8988T (cell line): Measurements from ENCODE around the gene INTS6.

Experiments used
- DNase-seq: peaks from one replicate; pipeline ENCODE4 v3.0.0; 2011

Gene INTS6

DNA sequence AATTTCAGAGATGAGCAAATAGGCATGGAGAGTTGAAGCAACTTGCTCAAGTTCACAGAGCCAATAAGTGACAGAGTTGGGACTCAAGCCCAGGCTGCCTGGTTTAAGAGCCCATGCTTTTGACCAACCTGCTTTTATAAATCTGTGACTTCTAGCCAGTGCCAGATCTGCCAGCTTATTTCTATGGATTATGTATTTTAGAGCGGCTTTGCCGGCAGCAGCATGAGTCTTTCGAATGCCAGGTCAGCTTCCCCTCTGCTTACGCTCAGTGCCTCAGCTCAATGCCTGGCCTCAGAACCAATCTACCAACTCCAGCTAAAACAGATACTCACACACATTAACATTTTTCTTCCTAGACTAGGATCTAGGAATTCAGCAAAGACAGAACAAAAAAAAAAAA lies 111.0 kb downstream of the INTS6 start:
- no peak for DNase-seq

DNA sequence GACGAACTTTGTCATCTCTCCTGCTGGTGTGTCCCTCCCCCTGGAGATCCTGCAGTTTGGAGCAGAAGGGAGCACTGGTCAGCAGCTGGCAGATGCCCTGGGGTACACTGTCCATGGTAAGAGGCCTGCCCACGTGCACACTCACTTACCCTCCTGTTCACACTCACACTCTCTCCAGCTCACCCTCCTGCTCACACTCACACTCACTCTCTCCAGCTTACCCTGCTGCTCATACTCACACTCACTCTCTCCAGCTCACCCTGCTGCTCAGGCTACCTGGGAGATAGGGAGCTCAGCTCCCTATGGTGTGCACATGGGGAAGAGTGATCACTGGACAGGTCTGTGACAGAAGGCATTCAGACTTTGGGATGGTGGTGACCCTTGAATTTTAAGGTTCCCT lies 111.6 kb downstream of the INTS6 start:
- DNase-seq: no peak

DNA sequence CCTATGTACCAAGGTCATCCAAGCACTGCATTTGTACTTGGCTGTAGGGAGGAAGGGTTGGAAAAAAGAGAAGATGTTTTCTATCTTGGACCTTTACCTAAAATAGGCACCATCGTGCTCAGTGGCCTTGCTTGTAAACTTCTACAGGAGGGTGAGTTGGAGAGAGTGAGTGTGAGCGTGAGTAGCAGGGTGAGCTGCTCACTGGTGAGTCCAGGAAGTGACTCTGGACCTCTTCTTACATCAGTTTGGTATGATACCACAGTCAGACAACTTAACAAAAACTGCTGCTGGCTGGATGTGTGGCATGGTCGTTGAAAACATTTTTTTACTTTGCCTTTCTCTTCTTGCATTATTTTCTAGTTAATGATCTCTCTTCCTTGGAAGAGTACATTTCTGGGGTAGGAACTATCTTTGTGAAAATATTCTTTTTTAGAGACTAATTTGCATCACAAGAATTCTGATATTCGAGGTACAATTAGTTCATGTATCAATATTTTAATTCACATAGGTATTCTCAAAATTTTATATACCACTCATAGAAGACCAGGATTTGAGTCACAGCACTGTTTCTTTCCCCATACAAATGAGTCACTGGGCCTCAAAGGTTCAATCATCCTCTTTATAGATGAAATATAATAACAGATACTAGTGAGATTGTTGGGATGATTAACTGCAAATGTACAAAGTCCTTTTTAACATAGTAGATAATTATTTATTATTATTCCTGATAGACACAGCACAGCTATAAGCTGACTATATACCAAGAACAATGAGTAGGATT lies 112.7 kb downstream of the INTS6 start:
- no peak for DNase-seq

DNA sequence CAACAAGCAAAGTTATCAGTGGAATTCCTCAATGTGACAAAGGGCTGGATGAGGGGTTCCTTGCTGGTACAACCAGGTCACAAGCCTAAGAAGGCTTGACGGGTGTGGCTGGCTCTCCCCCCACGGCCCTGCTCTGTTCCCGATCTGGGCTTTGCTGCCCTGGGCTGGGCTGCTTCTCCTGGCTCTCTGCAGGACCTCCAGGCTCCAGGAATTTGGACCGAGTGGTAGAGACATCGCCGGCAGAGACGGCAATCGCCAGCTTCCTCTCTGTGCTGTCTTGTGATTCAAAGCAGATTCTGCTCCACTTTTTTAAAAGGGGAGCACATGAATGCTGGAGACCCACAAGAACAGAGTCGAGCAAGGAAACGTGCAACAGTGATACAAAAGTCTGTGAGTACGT lies 113.5 kb downstream of the INTS6 start, which contains the start of gene SERPINE3:
TSS of gene SERPINE3 (plus strand) at position 338 of the 400 bp plus-strand sequence. CDS start 1,401 bp downstream, outside the sequence.
- no peak for DNase-seq

DNA sequence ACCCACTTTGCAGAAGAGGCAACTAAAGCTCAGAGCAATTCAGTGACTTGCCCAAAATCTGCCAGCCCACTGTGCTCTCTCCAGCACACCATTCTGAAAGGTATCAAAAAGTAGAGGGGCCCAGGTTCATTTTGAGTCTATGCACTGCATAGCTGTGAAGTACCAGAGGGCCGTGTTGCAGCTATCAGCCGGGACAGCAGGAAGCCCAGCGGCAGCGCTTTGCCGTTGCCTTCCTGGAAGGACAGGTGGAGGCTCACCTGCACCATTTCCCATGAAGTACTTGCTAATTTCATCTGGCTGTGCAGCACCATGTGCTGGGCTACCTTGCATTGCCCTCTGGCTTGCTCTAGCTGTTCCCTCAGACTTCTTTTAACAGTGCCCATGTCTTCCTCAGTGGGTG lies 116.1 kb downstream of the INTS6 start:
- no peak for DNase-seq

DNA sequence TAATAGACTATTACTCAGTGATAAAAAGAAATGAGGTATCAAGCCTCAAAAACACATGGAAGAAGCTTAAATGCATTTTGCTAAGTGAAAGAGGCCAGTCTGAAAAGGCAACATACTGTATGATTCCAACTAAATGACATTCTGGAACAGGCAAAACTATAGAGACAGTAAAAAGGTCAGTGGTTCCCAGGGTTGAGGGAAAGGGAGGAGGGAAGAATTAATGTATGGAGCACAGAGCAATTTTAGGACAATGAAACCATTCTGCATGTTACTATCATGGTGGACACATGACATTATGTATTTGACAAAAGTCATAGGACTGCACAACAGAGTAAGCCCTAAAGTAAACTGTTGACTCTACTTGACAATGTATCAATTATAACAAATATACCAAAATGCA lies 119.0 kb downstream of the INTS6 start:
- no peak for DNase-seq

DNA sequence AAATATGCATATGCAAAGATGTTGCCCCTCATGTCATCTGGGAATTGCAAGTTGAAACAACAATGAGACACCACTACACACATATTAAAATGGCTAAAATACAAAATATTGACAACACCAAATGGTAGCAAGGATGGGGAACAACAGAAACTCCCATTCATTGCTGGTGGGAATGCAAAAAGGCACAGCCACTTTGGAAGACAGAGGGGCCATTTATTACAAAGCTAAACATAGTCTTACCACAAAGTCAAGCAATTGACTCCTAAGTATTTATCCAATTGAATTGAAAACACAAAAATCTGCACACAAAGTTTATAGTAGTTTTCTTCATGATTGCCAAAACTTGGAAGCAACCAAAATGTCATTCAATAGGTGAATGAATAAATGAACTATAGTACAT lies 119.4 kb downstream of the INTS6 start:
- no peak for DNase-seq

DNA sequence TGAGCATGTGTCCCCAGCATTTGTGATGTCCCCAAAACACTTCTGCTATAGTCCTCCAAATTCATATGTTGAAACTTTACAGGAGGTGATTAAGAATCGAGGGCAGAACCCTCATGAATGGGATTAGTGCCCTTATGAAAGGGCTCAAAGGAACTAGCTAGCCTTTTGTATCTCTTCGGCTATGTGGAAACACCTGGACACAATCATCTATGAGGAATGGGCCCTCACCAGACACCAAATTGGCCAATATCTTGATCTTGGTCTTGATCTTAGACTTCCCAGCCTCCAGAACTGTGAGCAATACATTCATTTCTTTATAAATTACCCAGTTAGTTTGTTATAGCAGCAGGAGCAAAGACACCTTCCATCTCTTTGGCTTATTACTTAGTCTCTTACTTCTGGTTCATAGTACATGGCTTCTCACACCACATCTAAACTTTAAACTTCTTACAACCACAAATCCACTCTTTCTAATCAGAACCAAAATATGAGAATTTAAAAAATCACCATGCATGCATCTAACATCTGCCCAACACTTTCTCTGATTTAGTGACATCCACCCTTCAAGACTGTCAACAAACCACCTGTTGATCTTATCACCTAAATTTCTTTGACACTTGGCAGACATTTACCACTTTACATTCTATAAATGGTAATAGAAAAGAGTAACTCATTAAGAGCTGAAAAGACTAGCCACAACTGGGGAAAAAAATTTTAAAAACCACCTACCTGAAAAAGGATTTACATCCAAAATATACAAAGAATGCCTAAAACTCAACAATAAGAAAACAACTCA lies 120.1 kb downstream of the INTS6 start:
- DNase-seq: no peak

DNA sequence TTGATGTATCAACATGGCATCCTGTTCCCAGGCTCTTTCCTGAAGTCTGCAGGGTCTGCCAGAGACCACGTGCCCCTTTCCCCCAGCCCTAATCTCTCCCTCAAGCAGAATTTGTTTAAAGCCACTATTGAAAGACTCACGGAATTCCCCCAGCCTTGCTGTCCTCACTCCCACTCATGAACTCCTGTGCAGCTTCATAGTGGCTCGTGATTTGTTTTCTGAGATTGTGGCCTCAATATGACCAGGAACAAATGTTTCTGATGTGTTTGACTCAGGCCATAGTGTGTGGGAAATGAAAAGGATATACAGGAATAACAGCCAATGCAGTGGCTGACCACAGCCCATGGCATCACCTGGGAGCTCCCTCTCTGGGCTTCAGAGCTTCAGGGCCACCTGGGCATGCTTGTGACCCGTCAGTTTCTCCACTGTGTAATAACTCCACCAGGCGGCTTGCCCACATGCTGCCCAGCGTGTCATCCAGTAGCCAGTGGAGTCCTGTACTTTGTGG lies 121.4 kb downstream of the INTS6 start:
- no peak for DNase-seq

DNA sequence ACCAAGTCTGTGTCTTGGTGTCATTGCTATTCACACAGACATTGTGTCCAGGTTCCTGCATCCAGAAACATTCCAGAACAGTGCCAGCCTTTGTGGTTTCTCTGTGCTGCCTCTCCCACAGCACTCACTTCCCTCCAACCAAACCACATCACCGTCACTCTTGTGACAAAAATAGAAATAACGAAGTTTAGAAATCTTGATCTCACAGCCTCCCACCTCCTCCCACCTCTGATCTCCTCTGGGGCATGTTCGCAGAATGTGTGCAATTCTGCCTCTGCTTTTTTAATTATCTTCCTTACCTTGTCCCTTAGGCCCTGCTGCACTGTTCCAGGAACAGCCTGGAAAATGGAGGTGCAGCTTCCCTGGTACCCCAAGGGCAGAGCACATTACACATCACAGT lies 122.0 kb downstream of the INTS6 start:
- DNase-seq: no peak

DNA sequence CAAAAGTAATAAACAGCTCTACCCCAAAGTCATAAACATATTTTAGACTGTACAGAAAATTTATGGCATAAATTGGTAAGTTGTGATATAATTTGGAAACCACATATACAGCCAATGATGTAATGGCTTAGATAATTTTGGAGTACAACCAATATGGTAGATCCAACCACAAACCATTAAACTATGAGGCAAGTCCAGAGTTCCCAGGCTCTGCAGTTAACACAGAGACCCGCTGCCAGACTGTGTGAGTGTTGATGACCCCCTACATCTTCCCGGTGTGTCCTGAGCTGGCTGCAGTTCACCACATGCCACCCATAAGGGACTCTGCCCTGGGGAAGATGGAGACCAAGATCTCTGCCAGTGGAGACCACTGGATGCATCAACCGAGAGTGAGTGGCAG lies 123.2 kb downstream of the INTS6 start:
- no peak for DNase-seq

DNA sequence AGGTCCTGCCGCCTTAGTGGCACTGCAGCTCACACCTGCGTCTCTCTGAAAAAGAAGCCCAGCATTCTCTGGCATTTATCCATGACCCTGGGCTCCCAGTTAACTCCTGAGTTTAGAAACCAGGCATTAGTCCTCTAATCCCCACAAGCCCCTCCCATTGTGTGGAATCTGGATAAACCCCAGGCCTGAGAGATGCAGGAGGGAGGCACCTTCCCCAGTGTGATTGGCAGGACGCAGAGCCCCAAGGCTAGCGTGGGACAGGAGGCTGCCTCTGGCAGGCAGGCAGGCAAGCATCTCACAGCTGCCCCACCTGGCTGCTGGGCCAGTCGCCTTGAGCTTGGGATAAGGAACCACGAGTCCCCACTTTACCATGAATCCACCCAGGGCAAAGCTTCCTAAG lies 124.3 kb downstream of the INTS6 start:
- DNase-seq: no peak

DNA sequence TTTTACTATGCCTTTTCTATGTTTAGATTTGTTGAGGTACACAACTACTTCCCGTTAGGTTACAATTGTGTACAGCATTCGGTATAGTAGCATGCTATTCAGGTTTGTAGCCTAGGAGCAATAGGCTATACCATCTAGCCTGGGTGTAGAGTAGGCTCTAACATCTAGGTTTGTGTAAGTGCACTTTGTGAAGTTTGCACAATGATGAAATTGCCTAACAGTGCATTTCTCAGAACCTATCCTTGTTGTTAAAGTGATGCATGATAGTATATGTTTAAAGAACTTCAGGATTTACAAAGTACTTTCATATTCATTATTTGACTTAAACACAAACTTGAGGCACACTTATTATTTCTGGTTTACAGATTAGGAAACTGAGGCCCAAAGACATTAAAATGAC lies 124.9 kb downstream of the INTS6 start:
- no peak for DNase-seq

DNA sequence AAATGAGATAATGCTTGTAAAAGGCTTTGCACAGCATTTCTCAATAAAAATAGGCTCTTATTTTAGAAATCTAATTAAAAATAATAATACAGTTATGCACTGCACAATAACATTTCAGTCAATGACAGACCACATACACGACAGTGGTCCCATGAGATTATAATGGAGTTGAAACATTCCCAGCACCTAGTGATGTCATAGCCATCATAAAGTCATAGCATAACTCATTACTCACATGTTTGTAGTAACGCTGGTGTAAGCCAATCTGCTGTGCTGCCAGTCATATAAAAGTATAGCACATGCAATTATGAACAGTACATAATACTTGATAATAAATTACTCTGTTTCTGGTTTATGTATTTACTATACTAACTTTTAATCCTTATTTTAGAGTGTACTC lies 126.1 kb downstream of the INTS6 start:
- no peak for DNase-seq

DNA sequence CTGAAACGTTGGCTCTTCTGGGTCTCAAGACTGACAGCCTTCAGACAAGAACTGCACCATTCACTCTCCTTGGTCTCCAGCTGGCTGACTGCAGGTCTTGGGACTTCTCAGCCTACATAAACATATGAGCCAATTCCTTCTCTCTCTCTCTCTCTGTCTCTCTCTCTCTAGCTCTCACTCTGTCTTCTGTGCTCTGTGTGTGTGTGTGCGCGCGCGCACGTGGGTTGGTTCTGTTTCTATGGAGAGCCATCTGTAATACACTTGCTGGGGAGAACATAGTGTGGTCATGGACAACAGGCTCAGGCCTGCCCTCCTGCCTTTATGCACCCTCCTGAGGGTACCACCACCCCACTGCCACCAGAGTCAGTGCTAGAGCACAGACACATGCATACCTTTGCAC lies 127.0 kb downstream of the INTS6 start:
- no peak for DNase-seq

DNA sequence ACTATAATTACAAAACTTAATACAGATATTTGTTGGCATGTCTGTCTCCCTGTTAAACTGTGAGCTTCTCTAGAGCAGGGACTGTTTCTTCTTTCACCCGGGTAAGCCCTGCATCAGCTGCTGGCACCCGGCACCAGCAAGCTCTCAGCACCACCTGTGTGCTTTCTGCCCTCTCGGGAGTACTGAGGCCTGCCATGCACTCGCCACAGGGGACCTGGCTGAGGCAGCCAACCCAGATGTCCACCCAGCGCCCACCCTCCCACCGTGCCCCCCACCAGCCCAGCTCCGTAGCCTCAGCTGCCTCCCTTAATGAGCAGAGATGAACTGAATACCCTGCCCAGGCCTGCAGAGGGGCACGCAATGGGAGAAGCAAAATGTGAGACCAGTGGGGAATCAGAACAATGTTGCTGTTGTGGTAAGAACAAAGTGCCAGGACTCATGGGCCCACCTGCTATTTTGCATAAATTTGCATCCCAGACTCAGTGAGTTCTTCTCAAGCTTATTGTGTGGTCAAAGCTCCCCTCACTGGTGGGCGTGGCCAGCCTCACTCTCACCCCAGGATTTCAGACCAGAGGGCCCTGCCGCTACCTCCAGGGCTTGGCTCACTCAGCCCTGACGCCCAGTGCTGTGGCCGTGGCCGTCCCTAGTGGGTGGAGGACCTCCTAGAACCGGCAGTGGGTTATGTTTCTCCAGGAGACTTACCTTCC lies 128.0 kb downstream of the INTS6 start:
- no peak for DNase-seq

DNA sequence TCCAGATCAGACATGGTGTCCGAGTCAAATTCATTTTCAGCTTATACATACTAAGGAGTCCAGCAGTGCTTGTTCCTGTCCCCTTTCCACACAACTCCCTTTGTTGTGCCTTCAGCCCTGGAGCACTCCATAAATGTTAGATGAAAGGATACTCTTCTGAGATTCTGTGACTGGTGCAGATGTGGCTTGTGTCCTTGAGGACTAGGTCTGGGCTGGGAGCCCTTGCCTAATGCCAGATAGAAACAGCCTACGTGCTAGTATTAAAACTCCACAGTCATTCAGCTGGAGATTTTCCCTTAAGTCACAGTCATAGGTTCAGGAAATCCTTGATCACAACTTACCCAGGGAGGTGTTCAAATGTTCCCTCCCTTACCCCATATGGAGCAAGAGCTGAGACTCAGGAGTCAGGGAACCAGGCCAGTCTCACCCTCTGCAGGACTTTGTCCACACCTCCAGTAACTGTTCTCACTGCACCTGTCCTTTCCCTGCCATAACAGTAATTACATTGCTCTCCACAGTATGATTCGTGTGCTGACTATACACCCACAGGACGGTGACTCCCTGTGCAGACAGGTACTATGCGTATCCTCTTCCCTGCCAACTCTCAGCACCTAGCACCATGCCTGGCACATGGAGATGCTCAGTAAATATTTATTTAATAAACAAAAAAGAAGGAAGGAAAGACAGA lies 128.9 kb downstream of the INTS6 start:
- DNase-seq: no peak

DNA sequence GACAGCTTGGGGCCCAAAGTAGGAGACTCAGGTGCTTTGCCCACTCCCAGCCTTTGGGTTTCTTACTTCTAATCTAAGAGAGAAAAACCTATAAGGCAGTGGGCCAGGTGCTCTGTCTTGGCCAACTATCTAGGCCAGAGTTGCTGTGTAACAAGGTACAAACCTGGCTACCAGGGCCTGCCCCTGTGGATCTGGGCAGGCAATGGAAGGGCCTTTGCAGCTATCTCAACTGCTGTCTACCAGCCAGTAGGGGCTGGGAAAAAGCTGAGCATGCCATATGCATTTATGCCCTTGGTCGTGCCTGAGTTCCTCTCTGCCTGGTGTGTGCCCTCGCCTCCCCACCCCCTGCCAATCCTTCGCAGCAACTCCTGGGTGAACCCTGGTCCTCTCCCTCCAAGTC lies 130.0 kb downstream of the INTS6 start:
- DNase-seq: no peak

DNA sequence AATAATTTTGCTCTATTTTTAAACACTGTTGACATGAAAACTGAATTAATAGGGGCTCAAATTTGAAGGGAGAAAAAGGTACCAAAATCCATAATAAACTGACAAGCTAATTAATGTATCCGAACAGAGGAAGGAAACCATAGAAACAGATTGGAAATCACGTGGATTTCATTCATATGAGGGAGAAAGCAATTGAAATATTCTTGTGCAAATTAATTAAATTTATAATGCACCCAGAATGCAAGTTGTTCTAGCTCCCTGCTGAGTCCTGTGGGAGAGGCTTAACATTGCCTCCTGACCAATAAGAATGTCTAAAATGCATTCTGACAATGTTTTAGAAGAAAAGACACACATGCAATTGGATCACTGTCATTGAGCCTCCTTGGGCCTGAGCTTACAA lies 131.0 kb downstream of the INTS6 start:
- DNase-seq: no peak

DNA sequence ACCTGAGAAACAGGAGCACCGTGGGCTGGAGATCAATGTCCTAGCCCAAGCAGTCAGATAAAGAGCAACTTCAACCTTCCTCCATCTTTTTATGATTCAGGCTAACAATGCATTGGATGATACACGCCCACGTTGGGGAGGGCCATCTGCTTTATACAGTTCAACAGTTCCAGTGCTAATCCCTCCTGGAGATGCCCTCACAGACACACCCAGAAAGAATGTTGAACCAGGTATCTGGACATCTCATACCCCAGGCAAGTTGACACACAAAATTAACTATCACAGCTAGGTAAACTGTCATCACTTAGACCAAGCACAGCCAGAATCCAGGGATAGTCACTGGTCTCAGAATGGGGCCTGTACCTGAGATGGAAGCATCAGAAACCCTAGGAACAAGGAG lies 134.0 kb downstream of the INTS6 start:
- DNase-seq: no peak

DNA sequence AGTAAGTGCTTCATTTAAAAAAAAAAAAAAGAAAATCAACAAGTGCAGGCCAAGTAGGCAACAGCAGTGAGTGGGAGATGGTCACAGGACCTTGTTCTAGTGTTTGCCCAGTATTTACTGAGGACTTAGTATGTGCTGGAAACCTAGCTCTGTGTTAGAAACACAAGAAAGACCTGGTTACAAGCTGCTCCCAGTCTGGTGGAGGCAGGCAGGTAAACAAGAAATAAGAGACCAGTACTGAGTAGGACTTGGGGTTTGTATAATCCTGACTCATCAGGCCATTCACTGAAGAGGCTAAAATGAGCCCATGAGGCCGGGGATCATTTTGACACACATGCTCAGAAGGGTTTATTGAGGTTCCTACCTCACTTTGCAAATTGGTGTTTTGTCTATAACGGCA lies 134.8 kb downstream of the INTS6 start:
- DNase-seq: no peak

DNA sequence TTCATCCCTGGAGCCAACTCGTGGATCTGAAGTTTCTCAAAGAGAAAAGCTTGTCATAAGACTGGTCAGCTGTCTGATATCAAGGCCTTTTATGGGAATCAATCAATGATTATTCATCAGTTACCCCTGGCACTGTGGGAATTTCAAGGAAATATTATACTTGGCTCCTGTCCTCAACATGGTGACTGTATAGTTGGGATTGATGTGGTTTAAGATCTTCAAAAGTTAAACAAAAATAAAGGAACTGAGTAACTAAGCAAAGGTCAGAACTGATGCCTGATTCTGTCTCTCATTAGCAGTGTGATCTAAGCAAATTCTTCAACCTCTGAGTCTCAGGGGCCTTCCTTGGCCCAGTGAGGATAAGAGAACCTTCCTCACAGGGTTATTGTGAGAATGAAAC lies 135.6 kb downstream of the INTS6 start:
- no peak for DNase-seq

DNA sequence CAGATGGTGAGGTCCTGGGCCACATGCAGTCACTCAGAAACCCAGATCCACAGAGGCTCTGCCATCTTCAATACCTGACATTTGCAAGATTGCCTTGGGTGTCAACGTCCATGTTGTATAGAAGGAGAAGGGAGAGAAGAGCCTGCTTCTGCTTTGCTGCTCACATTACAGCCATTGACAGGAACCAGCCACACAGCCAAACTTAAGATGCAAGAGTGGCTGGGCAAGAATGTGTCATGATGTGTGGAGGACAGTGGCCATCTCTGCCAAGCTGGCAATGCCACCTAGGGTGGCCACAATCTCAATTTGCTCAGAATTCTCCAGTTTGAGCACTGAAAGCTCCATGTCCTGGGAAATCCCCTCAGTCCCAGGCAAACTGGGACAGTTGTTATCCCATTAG lies 139.2 kb downstream of the INTS6 start:
- no peak for DNase-seq
